ENCODE measurements around the gene TRAPPC3L.
A peak's percentile ranks its signal among the peaks of the same experiment; 100 is the strongest.

TRAPPC3L gene

GRCh38 chr6:116556814-116557415 lies 11.4 kb upstream of the TRAPPC3L start:
- no peak for FAIRE-seq

GRCh38 chr6:116556065-116556464 lies 10.6 kb upstream of the TRAPPC3L start:
- no peak for FAIRE-seq

- FAIRE-seq: no peak
These were observed 8.0 kb upstream of the TRAPPC3L start, which contains the start of gene CALHM4 for GRCh38 chr6:116553451-116553850. TSS of gene CALHM4 (plus strand) at chr6:116553751. CDS start at chr6:116553794, 43 bp downstream.

- no peak for FAIRE-seq
These were observed 5.3 kb upstream of the TRAPPC3L start for GRCh38 chr6:116550796-116551195.

GRCh38 chr6:116547358-116547757 lies 1.9 kb upstream of the TRAPPC3L start:
- no peak for FAIRE-seq

GRCh38 chr6:116543149-116543548 lies 2.3 kb downstream of the TRAPPC3L start:
- FAIRE-seq: no peak

- no peak for FAIRE-seq
These were observed 3.1 kb downstream of the TRAPPC3L start for GRCh38 chr6:116542426-116542825.

- peak; percentile 73 for FAIRE-seq
These were observed 9.3 kb downstream of the TRAPPC3L start for GRCh38 chr6:116536216-116536621.

- no peak for FAIRE-seq
These were observed 10.4 kb downstream of the TRAPPC3L start for GRCh38 chr6:116535109-116535508.

GRCh38 chr6:116533233-116533957 lies 12.1 kb downstream of the TRAPPC3L start:
- no peak for FAIRE-seq

GRCh38 chr6:116531675-116532570 lies 13.6 kb downstream of the TRAPPC3L start:
- peak; percentile 91 for FAIRE-seq

- FAIRE-seq: no peak
These were observed 15.0 kb downstream of the TRAPPC3L start for GRCh38 chr6:116530436-116530835.

- FAIRE-seq: no peak
These were observed 15.8 kb downstream of the TRAPPC3L start for GRCh38 chr6:116529466-116530290.

GRCh38 chr6:116528780-116529179 lies 16.7 kb downstream of the TRAPPC3L start:
- no peak for FAIRE-seq

GRCh38 chr6:116528133-116528532 lies 17.4 kb downstream of the TRAPPC3L start:
- no peak for FAIRE-seq

GRCh38 chr6:116524236-116524635 lies 21.2 kb downstream of the TRAPPC3L start:
- no peak for FAIRE-seq

GRCh38 chr6:116522896-116523295 lies 22.6 kb downstream of the TRAPPC3L start:
- FAIRE-seq: no peak

- no peak for FAIRE-seq
These were observed 26.7 kb downstream of the TRAPPC3L start for GRCh38 chr6:116518621-116519368.

- no peak for FAIRE-seq
These were observed 30.3 kb downstream of the TRAPPC3L start for GRCh38 chr6:116515141-116515540.

GRCh38 chr6:116514111-116514510 lies 31.4 kb downstream of the TRAPPC3L start:
- no peak for FAIRE-seq

- FAIRE-seq: no peak
These were observed 32.1 kb downstream of the TRAPPC3L start for GRCh38 chr6:116513224-116513875.

Data from colon (tissue), 2 donors.